PC-9 (cell line): ENCODE results near the gene MYBPH.

Experiments
- EZH2 ChIP-seq: fragments of 200-600 bp; sonication (generic); IDR thresholded peaks from 2 replicates; pipeline ENCODE4 v1.8.0; 2017; ENCODE audit warnings: antibody characterized with exemption, low read depth
- TF ChIP-seq, protein P1 (sequence below): fragments of 200-600 bp; sonication (generic); conservative IDR thresholded peaks from 2 replicates; pipeline ENCODE4 v1.6.1; 2017; ENCODE audit warnings: mixed run types, antibody characterized with exemption, mild to moderate bottlenecking, moderate library complexity

DNA sequence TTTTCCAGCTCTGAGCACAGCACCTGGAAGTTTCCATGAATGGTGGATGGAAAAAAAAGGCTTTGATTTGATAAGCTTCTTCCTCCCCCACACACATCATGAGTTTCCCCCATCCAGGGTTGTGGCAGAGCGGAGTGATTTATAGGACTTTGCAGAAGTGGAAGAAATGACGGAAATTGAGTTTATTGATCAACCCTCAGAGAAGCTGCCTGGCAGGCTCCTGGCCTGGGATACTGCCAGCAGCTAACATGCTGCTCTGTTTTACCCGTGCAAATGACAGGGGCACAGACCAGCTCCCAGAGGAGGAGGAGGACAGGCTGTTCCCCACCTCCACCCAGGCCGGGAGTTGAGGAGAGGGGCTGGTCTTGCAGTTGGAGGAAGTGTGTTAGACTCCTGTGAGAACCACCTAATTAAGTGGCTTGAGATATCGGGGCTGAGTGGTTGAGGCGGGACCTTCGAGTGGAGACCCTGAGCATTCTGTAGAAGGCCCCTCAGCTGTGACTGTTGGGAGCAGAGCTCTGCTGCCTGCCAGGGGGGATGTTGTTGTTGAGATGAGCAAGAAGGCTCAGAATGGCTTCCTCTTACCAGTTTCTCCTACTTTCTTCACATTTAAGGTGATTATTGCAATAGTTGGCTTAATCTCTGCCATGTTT lies 26.3 kb downstream of the MYBPH start:
- TF ChIP-seq, protein P1, sequence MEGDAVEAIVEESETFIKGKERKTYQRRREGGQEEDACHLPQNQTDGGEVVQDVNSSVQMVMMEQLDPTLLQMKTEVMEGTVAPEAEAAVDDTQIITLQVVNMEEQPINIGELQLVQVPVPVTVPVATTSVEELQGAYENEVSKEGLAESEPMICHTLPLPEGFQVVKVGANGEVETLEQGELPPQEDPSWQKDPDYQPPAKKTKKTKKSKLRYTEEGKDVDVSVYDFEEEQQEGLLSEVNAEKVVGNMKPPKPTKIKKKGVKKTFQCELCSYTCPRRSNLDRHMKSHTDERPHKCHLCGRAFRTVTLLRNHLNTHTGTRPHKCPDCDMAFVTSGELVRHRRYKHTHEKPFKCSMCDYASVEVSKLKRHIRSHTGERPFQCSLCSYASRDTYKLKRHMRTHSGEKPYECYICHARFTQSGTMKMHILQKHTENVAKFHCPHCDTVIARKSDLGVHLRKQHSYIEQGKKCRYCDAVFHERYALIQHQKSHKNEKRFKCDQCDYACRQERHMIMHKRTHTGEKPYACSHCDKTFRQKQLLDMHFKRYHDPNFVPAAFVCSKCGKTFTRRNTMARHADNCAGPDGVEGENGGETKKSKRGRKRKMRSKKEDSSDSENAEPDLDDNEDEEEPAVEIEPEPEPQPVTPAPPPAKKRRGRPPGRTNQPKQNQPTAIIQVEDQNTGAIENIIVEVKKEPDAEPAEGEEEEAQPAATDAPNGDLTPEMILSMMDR = no peak
- no peak for TF ChIP-seq EZH2
